ENCODE measurements around the gene SLC25A29.

DNA sequence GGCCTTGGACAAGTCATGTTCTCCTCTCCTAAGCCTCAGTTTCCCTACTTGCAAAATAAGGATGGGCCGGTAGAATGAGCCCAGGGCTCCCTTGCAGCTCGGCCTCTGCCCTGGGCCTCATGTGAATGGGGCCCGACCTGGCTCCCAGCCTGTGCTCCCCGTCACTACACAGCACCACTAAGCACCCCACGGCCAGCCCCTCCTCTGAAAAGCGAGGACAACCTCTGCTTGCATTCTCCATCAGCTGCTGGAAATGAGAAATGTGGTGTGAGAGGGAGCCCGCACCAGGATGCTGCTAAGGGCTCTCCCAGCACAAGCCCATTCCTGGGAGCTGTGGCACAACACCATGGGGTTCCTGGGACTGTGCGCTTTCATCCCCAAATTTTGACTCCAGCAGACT lies 27.1 kb upstream of the SLC25A29 start:
- TF ChIP-seq, protein P1, sequence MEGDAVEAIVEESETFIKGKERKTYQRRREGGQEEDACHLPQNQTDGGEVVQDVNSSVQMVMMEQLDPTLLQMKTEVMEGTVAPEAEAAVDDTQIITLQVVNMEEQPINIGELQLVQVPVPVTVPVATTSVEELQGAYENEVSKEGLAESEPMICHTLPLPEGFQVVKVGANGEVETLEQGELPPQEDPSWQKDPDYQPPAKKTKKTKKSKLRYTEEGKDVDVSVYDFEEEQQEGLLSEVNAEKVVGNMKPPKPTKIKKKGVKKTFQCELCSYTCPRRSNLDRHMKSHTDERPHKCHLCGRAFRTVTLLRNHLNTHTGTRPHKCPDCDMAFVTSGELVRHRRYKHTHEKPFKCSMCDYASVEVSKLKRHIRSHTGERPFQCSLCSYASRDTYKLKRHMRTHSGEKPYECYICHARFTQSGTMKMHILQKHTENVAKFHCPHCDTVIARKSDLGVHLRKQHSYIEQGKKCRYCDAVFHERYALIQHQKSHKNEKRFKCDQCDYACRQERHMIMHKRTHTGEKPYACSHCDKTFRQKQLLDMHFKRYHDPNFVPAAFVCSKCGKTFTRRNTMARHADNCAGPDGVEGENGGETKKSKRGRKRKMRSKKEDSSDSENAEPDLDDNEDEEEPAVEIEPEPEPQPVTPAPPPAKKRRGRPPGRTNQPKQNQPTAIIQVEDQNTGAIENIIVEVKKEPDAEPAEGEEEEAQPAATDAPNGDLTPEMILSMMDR (IDR thresholded peaks at IDR 0.05), result no peak
- TF ChIP-seq TEAD4 (CRISPR knock-in tag; IDR thresholded peaks at IDR 0.05), result no peak
- no peak for TF ChIP-seq NFE2L1 (CRISPR knock-in tag; IDR thresholded peaks at IDR 0.05)
- TF ChIP-seq, protein P2, sequence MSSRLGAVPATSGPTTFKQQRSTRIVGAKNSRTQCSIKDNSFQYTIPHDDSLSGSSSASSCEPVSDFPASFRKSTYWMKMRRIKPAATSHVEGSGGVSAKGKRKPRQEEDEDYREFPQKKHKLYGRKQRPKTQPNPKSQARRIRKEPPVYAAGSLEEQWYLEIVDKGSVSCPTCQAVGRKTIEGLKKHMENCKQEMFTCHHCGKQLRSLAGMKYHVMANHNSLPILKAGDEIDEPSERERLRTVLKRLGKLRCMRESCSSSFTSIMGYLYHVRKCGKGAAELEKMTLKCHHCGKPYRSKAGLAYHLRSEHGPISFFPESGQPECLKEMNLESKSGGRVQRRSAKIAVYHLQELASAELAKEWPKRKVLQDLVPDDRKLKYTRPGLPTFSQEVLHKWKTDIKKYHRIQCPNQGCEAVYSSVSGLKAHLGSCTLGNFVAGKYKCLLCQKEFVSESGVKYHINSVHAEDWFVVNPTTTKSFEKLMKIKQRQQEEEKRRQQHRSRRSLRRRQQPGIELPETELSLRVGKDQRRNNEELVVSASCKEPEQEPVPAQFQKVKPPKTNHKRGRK (CRISPR knock-in tag; IDR thresholded peaks at IDR 0.05; ENCODE audit: borderline replicate concordance), result no peak
- TF ChIP-seq, protein P3, sequence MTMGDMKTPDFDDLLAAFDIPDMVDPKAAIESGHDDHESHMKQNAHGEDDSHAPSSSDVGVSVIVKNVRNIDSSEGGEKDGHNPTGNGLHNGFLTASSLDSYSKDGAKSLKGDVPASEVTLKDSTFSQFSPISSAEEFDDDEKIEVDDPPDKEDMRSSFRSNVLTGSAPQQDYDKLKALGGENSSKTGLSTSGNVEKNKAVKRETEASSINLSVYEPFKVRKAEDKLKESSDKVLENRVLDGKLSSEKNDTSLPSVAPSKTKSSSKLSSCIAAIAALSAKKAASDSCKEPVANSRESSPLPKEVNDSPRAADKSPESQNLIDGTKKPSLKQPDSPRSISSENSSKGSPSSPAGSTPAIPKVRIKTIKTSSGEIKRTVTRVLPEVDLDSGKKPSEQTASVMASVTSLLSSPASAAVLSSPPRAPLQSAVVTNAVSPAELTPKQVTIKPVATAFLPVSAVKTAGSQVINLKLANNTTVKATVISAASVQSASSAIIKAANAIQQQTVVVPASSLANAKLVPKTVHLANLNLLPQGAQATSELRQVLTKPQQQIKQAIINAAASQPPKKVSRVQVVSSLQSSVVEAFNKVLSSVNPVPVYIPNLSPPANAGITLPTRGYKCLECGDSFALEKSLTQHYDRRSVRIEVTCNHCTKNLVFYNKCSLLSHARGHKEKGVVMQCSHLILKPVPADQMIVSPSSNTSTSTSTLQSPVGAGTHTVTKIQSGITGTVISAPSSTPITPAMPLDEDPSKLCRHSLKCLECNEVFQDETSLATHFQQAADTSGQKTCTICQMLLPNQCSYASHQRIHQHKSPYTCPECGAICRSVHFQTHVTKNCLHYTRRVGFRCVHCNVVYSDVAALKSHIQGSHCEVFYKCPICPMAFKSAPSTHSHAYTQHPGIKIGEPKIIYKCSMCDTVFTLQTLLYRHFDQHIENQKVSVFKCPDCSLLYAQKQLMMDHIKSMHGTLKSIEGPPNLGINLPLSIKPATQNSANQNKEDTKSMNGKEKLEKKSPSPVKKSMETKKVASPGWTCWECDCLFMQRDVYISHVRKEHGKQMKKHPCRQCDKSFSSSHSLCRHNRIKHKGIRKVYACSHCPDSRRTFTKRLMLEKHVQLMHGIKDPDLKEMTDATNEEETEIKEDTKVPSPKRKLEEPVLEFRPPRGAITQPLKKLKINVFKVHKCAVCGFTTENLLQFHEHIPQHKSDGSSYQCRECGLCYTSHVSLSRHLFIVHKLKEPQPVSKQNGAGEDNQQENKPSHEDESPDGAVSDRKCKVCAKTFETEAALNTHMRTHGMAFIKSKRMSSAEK (CRISPR knock-in tag; IDR thresholded peaks at IDR 0.05; ENCODE audit: borderline replicate concordance), result no peak
- TF ChIP-seq, protein P4, sequence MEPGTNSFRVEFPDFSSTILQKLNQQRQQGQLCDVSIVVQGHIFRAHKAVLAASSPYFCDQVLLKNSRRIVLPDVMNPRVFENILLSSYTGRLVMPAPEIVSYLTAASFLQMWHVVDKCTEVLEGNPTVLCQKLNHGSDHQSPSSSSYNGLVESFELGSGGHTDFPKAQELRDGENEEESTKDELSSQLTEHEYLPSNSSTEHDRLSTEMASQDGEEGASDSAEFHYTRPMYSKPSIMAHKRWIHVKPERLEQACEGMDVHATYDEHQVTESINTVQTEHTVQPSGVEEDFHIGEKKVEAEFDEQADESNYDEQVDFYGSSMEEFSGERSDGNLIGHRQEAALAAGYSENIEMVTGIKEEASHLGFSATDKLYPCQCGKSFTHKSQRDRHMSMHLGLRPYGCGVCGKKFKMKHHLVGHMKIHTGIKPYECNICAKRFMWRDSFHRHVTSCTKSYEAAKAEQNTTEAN (CRISPR knock-in tag; IDR thresholded peaks at IDR 0.05), result no peak
- no peak for TF ChIP-seq ETV6 (CRISPR knock-in tag; IDR thresholded peaks at IDR 0.05)
- TF ChIP-seq, protein P5, sequence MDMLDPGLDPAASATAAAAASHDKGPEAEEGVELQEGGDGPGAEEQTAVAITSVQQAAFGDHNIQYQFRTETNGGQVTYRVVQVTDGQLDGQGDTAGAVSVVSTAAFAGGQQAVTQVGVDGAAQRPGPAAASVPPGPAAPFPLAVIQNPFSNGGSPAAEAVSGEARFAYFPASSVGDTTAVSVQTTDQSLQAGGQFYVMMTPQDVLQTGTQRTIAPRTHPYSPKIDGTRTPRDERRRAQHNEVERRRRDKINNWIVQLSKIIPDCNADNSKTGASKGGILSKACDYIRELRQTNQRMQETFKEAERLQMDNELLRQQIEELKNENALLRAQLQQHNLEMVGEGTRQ (CRISPR knock-in tag; IDR thresholded peaks at IDR 0.05), result no peak
- TF ChIP-seq JUN (CRISPR knock-in tag; IDR thresholded peaks at IDR 0.05), result no peak
- TF ChIP-seq, protein P6, sequence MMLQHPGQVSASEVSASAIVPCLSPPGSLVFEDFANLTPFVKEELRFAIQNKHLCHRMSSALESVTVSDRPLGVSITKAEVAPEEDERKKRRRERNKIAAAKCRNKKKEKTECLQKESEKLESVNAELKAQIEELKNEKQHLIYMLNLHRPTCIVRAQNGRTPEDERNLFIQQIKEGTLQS (CRISPR knock-in tag; conservative IDR thresholded peaks at IDR 0.05), result no peak
- no peak for TF ChIP-seq SP1 (CRISPR knock-in tag; conservative IDR thresholded peaks at IDR 0.05)
- TF ChIP-seq, protein P7, sequence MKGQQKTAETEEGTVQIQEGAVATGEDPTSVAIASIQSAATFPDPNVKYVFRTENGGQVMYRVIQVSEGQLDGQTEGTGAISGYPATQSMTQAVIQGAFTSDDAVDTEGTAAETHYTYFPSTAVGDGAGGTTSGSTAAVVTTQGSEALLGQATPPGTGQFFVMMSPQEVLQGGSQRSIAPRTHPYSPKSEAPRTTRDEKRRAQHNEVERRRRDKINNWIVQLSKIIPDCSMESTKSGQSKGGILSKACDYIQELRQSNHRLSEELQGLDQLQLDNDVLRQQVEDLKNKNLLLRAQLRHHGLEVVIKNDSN (CRISPR knock-in tag; IDR thresholded peaks at IDR 0.05), result no peak
